Endometrial microvascular endothelial cells (primary cell): ENCODE data around the gene CBARP. TPM values are rescaled to one million over a fixed set of nuclear protein-coding genes. Genes with fewer than 3 reads are reported as not detected.

Source experiments
- in situ Hi-C: cut with HindIII; loops from 2 replicates; pipeline ENCODE4 v1.10.0; 2017; ENCODE audit warnings: low sequenced_read_pairs, low pct_unique_long_range_greater_than_20kb; ENCODE audit errors: inconsistent ontology term
- total RNA-seq: library from RNA; depleted of rRNA; stranded (reverse); fragments of >200 nt; gene quantifications from one replicate; pipeline ENCODE4 v1.2.3, GENCODE V29; 2015; ENCODE audit errors: inconsistent ontology term

Gene CBARP
- total RNA-seq, 1 donor from 2014 or later: 0.74 TPM

DNA sequence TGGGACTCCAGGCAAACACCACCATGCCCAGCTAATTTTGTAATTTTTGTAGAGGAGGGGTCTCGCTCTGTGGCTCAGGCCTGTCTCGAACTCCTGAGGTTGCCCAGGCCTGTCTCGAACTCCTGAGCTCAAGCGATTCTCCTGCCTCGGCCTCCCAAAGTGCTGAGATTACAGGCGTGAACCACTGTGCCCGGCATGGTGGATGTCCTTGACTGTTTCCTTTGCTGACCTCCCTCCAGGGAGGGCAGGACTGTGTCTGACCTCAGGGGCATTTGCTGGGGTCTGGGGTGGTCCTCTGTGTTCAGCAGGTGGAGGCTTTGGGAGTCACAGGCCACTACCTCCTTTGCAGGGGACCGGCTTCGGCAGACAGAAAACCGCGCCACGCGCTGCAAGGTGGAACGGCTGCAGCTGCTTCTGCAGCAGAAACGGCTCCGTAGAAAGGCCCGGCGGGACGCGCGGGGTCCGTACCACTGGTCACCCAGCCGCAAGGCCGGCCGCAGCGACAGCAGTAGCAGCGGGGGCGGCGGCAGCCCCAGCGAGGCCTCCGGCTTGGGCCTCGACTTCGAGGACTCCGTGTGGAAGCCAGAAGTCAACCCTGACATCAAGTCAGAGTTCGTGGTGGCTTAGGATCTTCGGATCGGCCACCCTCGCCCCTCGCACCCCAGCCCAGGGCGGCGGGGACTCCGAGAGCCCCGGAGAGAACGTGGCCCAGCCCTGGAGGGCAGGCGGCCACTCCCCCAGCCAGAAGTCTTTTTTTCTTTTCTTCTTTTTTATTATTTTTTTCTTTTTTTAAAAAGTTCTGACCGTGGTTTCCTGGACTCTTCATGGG lies 19.1 kb upstream of the CBARP start:
- in situ Hi-C loops: no loop called here

DNA sequence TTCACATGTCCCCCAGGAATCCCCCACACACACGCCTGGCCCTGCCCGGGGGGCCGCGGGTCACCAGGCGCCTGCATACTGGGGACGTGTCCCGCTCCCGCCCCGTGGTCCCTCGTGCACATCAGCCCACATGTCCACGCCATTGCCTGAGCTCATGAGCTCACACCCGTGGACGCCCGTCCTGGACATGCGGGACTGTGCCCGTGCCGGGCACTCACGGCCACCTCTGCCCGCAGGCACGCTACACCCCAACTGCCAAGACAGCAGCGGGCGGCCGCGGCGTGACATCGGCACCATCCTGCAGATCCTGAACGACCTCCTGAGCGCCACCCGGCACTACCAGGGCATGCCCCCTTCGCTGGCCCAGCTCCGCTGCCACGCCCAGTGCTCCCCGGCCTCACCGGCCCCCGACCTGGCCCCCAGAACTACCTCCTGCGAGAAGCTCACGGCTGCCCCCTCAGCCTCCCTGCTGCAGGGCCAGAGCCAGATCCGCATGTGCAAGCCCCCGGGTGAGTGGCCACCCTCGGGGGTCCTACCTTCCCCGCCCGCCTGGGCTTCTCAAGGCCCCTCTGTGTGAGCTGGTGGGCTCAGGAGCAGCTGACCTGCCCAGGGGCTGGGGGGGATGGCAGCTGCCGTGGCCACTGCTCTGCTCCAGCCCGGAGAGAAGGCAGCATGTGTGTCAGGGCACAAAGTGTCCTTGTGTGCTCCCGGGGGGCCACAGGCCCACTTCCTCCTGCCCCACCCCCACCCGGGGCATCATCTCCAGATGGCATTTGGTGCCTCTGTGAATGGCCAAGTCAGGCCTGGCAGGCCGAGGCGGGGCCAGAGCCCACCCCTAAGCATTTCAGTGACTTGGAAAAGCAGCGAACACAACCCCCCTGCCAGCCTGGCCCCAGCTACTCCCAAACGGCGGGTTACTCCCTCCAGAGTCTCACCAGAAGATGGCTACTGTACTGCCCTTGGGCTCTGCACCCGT lies 17.7 kb upstream of the CBARP start:
- in situ Hi-C loops: no loop called here

DNA sequence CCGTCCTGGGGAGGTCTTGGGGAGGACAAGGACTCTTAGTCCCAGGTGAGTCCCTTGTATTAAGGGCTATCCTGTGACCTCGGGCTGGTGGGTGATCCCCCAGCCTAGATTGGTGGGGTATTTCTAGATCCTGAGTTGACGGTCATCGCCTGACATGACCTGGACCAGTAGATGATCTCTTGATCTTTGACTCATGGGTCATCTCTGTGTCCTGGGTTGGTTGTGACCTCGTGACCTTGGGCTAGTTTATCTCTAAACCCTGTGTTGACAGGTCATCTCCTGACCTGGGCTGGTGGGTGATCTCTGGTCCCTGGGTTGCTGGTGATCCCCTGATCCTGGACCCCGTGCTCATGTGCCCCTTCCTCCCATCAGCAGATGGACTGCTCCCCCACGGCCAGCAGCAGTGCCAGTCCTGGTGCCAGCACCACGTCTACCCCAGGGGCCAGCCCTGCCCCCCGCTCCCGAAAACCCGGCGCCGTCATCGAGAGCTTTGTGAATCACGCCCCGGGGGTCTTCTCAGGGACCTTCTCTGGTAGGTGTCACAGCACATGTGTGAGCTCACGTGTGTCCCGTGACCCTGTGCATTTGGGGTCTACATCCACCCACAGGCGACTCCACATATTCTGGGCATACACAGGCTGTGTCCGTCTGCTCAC lies 16.9 kb upstream of the CBARP start:
- in situ Hi-C loops: no loop called here

GRCh38 chr19:1254081-1254527 lies 16.3 kb upstream of the CBARP start:
- in situ Hi-C loops: no loop called here

DNA sequence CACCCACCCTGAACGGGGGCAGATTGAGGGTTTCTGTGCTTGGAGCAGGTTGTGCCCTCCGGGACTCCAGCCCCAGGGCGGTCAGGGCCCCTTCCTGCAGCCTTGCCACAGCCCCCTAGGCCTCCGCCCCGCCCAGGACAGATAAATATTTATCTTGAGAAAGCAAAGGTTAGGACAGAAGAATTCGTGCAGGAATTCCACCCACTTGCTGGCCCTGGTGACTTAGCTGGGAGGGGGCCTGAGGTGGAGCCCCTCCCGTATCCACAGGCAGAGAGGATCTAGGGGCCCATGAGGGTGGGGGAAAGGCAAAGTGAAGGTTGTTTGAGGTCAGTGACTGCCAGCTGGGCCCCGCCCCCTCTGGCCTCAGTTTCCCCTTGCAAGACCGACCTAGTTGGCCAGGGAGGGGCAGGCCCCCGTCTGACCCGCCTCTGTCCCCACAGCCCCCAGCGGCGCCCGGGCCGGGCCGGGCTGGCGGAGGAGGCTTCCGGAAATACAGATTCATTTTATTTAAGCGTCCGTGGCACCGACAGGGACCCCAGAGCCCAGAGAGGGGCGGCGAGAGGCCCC lies 15.8 kb upstream of the CBARP start:
- in situ Hi-C loops: no loop called here

DNA sequence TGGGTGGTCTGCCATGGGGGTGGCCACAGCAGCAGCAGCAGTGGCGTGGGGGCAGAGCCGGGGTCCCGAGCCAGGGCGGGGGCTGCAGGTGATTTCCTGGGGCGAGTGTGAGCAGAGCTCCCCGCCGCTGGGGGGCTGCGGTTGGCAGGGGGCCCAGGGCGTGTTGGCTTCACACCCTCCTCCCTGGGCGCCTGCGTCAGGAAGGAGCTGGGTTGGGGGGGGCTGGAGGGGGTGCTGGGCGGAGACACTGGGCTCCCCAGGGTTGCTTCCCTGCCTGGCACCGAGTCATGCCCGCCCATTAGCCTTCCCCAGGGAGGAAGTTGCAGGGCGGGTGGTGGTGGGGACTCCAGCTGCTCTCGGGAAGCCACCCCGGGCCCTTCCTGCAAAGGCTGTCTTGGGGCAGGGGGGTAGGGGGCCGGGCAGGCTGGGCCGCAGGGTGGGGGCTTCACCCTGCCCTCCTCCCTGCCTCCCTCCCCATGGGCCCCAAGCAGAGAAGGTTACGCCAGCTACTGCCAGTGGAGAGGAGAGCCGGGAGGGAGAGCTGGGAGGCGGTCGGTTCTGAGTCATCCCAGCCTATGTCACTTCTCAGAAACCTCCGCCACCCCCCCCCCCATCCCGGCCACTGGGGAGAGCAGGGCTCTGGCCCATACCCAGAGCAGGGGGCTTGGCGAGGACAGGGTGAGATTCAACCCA lies 15.2 kb upstream of the CBARP start:
- in situ Hi-C loops: no loop called here

DNA sequence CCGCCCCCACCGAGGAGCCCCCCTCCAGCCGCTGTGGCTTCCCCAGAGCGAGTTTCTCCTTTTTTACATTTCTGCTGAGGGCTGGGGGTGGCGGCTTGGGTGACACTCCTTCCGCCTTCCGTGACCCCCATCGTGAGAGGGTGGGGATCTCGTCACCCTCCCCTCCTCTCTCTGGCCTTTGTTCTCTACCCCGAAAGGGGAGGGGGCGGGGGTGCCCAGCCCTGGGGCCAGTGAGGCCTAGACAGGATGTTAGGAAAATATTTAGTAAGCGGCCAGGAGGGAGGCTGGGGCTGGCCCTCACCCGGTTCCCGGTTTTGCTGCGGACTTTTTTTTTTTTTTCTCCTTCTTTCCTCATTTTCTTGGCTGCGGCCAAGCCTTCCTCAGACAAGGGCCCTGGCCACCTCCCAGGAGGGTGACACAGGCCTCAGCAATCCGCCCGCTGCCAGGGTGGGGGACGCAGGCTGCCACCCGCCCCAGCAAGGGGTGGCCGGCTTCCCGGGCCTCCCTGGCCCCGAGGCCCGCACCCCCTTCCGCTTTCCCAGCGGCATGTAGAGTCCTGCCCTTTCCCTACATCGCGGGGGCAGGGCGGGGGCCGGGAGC lies 14.5 kb upstream of the CBARP start:
- in situ Hi-C loops: no loop called here

DNA sequence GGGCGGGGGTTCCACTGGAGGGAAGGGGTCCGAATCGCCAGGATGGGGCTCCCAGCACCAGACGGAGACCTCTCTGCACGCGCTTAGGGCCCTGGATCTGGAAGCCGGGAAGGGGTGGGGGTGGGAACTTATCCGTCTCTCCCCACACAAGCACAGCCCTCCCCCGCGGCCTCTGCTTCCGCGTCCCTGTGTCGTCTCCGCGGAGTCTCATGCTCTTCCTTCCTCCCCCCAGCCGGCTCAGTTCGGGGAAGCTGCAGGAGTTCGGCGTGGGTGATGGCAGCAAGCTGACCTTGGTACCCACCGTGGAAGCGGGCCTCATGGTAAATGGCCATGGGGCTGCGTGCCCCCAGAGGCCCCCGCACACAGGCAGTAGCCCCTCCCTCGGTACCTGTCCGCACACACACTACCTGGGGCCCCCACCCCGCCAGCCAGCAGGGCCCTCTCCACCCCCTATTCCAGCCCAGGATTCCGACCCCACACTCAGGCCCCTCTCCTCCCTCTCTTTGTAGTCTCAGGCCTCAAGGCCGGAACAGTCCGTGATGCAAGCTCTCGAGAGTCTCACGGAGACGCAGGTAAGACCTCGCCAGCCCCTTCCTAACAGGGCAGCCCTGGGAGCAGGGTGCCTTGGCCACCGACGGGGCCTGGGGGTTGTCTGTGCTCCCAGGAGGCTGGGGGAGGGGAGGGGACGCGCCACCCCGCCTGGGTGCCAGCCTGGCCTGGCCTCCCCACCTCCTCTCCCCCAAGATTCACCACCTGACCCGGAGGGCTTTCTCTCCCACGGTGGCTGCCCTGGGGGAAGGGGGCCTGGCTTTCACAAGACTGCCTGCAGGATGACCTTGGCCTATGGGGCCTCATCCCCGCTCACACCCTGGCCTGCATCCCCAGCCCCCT lies 13.8 kb upstream of the CBARP start:
- in situ Hi-C loops: no loop called here

DNA sequence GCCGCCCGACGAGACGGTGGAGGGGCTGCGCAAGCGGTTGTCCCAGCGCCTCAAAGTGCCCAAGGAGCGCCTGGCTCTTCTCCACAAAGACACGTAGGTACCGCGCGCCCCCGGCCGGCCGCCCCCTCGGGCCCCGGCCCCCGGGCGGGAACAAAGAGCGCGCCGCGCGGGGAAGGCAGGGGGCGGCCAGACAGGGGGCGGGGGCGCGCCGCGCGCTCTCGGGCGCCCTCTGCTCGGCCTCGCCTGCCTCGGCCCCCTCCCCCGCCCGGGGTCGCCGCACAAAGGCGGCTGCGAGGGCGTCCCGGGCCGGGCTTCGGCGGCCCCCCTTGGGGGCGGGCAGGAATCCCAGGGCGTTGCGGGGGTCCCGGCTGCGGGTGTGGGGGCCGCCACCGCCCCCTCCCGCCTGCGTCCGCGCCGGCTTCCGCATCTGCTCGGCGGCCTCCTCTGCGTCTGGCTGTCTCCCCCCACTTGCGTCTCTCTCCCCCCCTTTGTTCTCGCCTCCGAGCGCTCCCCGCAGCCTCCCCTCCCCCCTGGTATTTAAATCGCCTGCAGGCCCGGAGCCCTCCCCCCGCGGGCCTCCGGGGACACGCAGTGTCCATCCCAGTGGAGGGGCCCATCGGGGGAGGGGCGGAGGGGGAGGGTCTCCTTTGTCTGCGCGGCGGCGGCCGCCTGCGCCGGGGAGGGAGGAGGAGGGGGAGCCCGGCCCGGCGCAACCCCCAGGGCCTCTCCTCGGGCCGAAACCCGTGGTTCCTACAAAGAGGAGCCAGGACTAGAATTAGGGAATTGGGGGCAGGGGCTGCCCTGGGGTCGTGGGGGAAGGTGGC lies 12.8 kb upstream of the CBARP start:
- in situ Hi-C loops: no loop called here

DNA sequence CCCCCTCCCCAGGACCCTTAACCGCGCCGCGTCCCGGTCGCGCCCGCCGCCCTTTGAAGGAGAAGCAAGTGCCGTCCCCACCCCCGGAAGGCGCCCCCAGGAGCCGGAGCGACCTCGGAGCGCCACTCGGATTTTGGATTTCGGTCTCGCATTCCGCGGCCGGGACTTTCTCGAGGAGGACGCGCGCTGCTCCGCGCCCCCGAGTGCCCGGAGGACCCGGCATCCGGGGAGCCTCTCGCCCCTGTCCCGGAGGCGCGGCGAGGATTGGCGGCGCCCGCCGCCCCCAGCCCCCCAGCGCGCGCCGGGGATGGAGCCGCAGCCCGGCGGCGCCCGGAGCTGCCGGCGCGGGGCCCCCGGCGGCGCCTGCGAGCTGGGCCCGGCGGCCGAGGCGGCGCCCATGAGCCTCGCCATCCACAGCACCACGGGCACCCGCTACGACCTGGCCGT lies 12.2 kb upstream of the CBARP start:
- in situ Hi-C loops: no loop called here

- in situ Hi-C loops: no loop called here
Observed at GRCh38 chr19:1249298-1249989, 11.6 kb upstream of the CBARP start.

DNA sequence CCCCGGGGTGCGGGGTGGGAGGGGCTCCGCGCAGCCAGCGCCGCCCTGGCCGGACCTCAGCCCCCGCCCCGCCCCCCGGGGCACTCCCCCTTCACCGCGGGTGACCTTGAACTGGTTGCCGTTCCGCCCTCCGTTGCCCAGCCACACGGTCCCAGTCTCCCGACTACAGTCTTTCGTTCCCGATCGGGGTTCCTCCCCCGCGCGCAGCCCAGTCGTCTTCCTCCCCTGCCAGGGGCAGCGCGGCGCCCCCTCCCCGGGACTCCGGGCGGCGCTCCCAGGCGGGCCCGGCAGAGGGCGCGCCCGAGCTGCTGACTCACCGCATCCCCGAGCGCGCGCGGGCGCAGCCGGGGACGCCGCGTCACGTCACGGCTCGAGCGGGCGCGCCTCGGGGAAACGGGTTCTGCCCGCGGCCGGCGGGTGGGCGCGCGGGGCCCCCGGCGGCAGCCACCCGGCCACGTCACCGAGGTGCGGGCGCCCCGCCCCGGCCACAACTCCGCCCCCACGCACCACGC lies 11.0 kb upstream of the CBARP start:
- in situ Hi-C loops: no loop called here

GRCh38 chr19:1248139-1248785 lies 10.5 kb upstream of the CBARP start, which contains the start of gene MIDN:
TSS of gene MIDN (plus strand) at chr19:1248583. CDS start at chr19:1250297, 1,714 bp downstream.
- in situ Hi-C loops: no loop called here

- in situ Hi-C loops: no loop called here
Observed at GRCh38 chr19:1247748-1248138, 9.9 kb upstream of the CBARP start.
